SK-N-SH (cell line): ENCODE measurements around the gene SOCS7. TPM values are rescaled to one million over a fixed set of nuclear protein-coding genes. Genes with fewer than 3 reads are reported as not detected.

ENCODE experiments used
- CTCF ChIA-PET: fragments of 300-600, 350-600 bp; formaldehyde crosslinking; extraction: SDS; loops from one replicate; lab custom pipeline; 2021; lab: Yijun Ruan, JAX
- POLR2A ChIA-PET: fragments of 350-600 bp; sonication (Branson Sonifier 250); formaldehyde crosslinking; extraction: SDS; loops from one replicate; lab custom pipeline; 2020; ENCODE audit warnings: antibody characterized with exemption, inconsistent platforms; lab: Yijun Ruan, JAX
- DNase-seq: peaks from one replicate; pipeline ENCODE4 v3.0.0; 2012
- H2AFZ ChIP-seq: fragments of 200-600 bp; sonication (generic); 2 replicates; pipeline ENCODE4 v1.8.1; 2016; ENCODE audit warnings: antibody characterized with exemption, mild to moderate bottlenecking, low read depth
- H3F3A ChIP-seq: fragments of 200-600 bp; sonication (generic); replicated peaks from 2 replicates; pipeline ENCODE3; 2016; ENCODE audit warnings: antibody characterized with exemption, mild to moderate bottlenecking; ENCODE audit not compliant: insufficient read depth
- H3K27ac ChIP-seq, 2 experiments: fragments of 200-500 bp in 1 of 2; fragments of 200-600 bp in 1 of 2; sonication (Bioruptor generic) in 1 of 2; sonication (generic), shearing (Covaris generic) in 1 of 2; 2 replicates each; pipeline versions ENCODE4 v1.5.1 to v1.6.1; 2014 to 2016; ENCODE audit warnings: low read depth in 2 of 2, inconsistent platforms in 1 of 2, low read length in 1 of 2, mild to moderate bottlenecking in 1 of 2, mixed read lengths in 1 of 2
- H3K27me3 ChIP-seq: fragments of 200-600 bp; sonication (generic), shearing (Covaris generic); 2 replicates; pipeline ENCODE4 v1.6.1; 2016; ENCODE audit warnings: mixed run types; ENCODE audit not compliant: insufficient read depth
- H3K36me3 ChIP-seq, 2 experiments: fragments of 200-500 bp in 1 of 2; fragments of 200-600 bp in 1 of 2; sonication (Bioruptor generic) in 1 of 2; sonication (generic) in 1 of 2; replicated peaks in 1 of 2; 2 replicates each; pipeline versions ENCODE3 to v1.5.1; 2014 to 2016; ENCODE audit warnings: low read length in 1 of 2, mild to moderate bottlenecking in 1 of 2; ENCODE audit not compliant: insufficient read depth in 2 of 2, control insufficient read depth in 1 of 2
- H3K4me1 ChIP-seq, 2 experiments: fragments of 200-500 bp in 1 of 2; fragments of 200-600 bp in 1 of 2; sonication (Bioruptor generic) in 1 of 2; sonication (generic), shearing (Covaris generic) in 1 of 2; 2 replicates each; pipeline versions ENCODE4 v1.5.1 to v1.6.1; 2014 to 2016; ENCODE audit warnings: low read depth in 1 of 2, low read length in 1 of 2, mixed run types in 1 of 2; ENCODE audit not compliant: insufficient read depth in 2 of 2, control insufficient read depth in 1 of 2
- H3K4me2 ChIP-seq: fragments of 200-600 bp; sonication (generic), shearing (Covaris generic); 2 replicates; pipeline ENCODE4 v1.6.1; 2017; ENCODE audit warnings: mixed run types
- H3K4me3 ChIP-seq, 2 experiments: fragments of 200-500 bp in 1 of 2; fragments of 200-600 bp in 1 of 2; sonication (Bioruptor generic) in 1 of 2; sonication (generic), shearing (Covaris generic) in 1 of 2; 2 replicates each; pipeline versions ENCODE4 v1.5.1 to v1.8.1; 2014 to 2016; ENCODE audit warnings: low read depth in 2 of 2, inconsistent platforms in 1 of 2, low read length in 1 of 2, mild to moderate bottlenecking in 1 of 2, mixed read lengths in 1 of 2, moderate library complexity in 1 of 2
- H3K79me2 ChIP-seq: fragments of 200-600 bp; sonication (generic); 2 replicates; pipeline ENCODE4 v1.8.1; 2017; ENCODE audit warnings: mild to moderate bottlenecking; ENCODE audit not compliant: insufficient read depth
- H3K9ac ChIP-seq: fragments of 200-600 bp; sonication (generic); 2 replicates; pipeline ENCODE4 v1.6.1; 2017; ENCODE audit warnings: mixed run types
- H3K9me2 ChIP-seq: fragments of 200-600 bp; sonication (generic); 2 replicates; pipeline ENCODE4 v1.6.1; 2017; ENCODE audit warnings: mixed run types
- H3K9me3 ChIP-seq: fragments of 200-600 bp; sonication (generic); 2 replicates; pipeline ENCODE4 v1.6.1; 2017; ENCODE audit warnings: mixed run types, mild to moderate bottlenecking, moderate library complexity
- H4K20me1 ChIP-seq: fragments of 200-600 bp; sonication (generic); 2 replicates; pipeline ENCODE4 v1.6.1; 2017; ENCODE audit warnings: mild to moderate bottlenecking, mixed run types; ENCODE audit not compliant: insufficient read depth
- CHD2 ChIP-seq: fragments of 150-350 bp; IDR thresholded peaks from 2 replicates; pipeline ENCODE4 v1.6.1; 2018; ENCODE audit warnings: low read length; ENCODE audit not compliant: partially characterized antibody
- ELF1 ChIP-seq: IDR thresholded peaks from 2 replicates; pipeline ENCODE4 v1.4.0; 2012
- EP300 ChIP-seq, 2 experiments: IDR thresholded peaks; 2 replicates each; pipeline versions ENCODE4 v1.4.0 to v1.6.1; 2012; ENCODE audit warnings: borderline replicate concordance in 1 of 2, low read depth in 1 of 2, low read length in 1 of 2
- FOSL2 ChIP-seq: IDR thresholded peaks from 2 replicates; pipeline ENCODE4 v1.4.0; 2012; ENCODE audit warnings: low read depth, mild to moderate bottlenecking, moderate library complexity, borderline replicate concordance
- FOXJ3 ChIP-seq: sonication (generic); formaldehyde crosslinking; IDR thresholded peaks from 2 replicates; pipeline ENCODE4 v1.5.1; 2020; ENCODE audit warnings: mild to moderate bottlenecking, missing genetic modification reagents
- GABPA ChIP-seq: IDR thresholded peaks from 2 replicates; pipeline ENCODE4 v1.4.0; 2012; ENCODE audit warnings: low read depth, mild to moderate bottlenecking
- GATA2 ChIP-seq: sonication (generic); formaldehyde crosslinking; IDR thresholded peaks from 2 replicates; pipeline ENCODE4 v1.5.0; 2020; ENCODE audit warnings: mild to moderate bottlenecking, missing genetic modification reagents
- JUND ChIP-seq: IDR thresholded peaks from 2 replicates; pipeline ENCODE4 v1.4.0; 2012
- MXI1 ChIP-seq: IDR thresholded peaks from 2 replicates; pipeline ENCODE4 v1.6.1; 2012; ENCODE audit warnings: mild to moderate bottlenecking, low read depth, low read length, improper control_type of control experiment
- NFIC ChIP-seq: IDR thresholded peaks from 2 replicates; pipeline ENCODE4 v1.4.0; 2012; ENCODE audit warnings: borderline replicate concordance
- RCOR1 ChIP-seq: fragments of 150-350 bp; IDR thresholded peaks from 2 replicates; pipeline ENCODE4 v1.6.1; 2017; ENCODE audit warnings: antibody characterized with exemption, low read length
- RXRA ChIP-seq: IDR thresholded peaks from 2 replicates; pipeline ENCODE4 v1.4.0; 2012; ENCODE audit warnings: low read depth, mild to moderate bottlenecking, borderline replicate concordance
- SIN3A ChIP-seq: IDR thresholded peaks from 2 replicates; pipeline ENCODE4 v1.6.1; 2012; ENCODE audit warnings: low read depth, mild to moderate bottlenecking, low read length, moderate library complexity, borderline replicate concordance
- USF2 ChIP-seq: fragments of 150-350 bp; IDR thresholded peaks from 2 replicates; pipeline ENCODE4 v1.6.1; 2017; ENCODE audit warnings: antibody characterized with exemption, low read length, low read depth, borderline replicate concordance
- ZBTB33 ChIP-seq: IDR thresholded peaks from 2 replicates; pipeline ENCODE4 v1.4.0; 2012; ENCODE audit warnings: low read depth, borderline replicate concordance
- WGBS: methylation state at CpG from one replicate; pipeline ENCODE4 v1.1.6; 2017; ENCODE audit warnings: low lambda C conversion rate; 5-methylcytosine and 5-hydroxymethylcytosine counted together
- polyA plus RNA-seq, 3 experiments: library from polyadenylated mRNA; depleted of rRNA; stranded (reverse); fragments of >200 nt; gene quantifications; 2 replicates each; pipeline ENCODE4 v1.2.3, GENCODE V29; 2012

The SOCS7 gene
- polyA plus RNA-seq, 1 of the 3 experiments (the other 2 are of a cell fraction) = 7.4 TPM

GRCh38 chr17:38324772-38325171 is 26.9 kb upstream of the SOCS7 start:
- WGBS = 88% methylated on average over 2 of the region's 2 CpGs
- POLR2A ChIA-PET = no interaction called here
- Histone ChIP-seq H2AFZ (no peak overlapping the region), H3K4me2 (no peak overlapping the region), H3F3A (no peaks in the 10 kb centered on the region), H3K27me3 (no peaks in the 10 kb centered on the region), H3K9ac (no peak overlapping the region), H4K20me1 (no peaks in the 10 kb centered on the region), H3K36me3 (peaks cover 9 to 17% of the 10 kb centered on the region in 2 experiments), H3K9me2 (no peaks in the 10 kb centered on the region), H3K9me3 (no peaks in the 10 kb centered on the region), H3K79me2 (no peaks in the 10 kb centered on the region), H3K27ac (peak overlapping the region in 1 of 2 experiments; percentile 48; a peak in 1 of 4 replicates)
- DNase-seq = no peak
- CTCF ChIA-PET = interaction anchor here (0.9 to 23.5 kb wide), 5 partner anchors 9 to 283 kb away, joined by 3 to 303 read pairs (median 6); partner anchors contain the start of genes GPR179 and SOCS7
- TF ChIP-seq EP300 (IDR thresholded peaks at IDR 0.05; ENCODE audit: borderline replicate concordance in 1 of 2, low read depth in 1 of 2, low read length in 1 of 2) = no peak
- TF ChIP-seq SIN3A = no peak
- no peak for TF ChIP-seq NFIC
- no peak for TF ChIP-seq RXRA
- TF ChIP-seq ZBTB33 = no peak
- no peak for TF ChIP-seq JUND
- TF ChIP-seq CHD2 = no peak
- no peak for TF ChIP-seq FOSL2
- TF ChIP-seq ELF1 = no peak
- no peak for TF ChIP-seq GABPA
- no peak for TF ChIP-seq RCOR1
- TF ChIP-seq USF2 = no peak
- TF ChIP-seq, all 33 proteins: peak for 0
- Histone ChIP-seq H3K4me1 (peaks cover 0 to 30% of the 10 kb centered on the region in 2 experiments; a peak in 2 of 4 replicates), H3K4me3 (no peak overlapping the region)

GRCh38 chr17:38325221-38325851 is 26.3 kb upstream of the SOCS7 start:
- Histone ChIP-seq H3K4me2 (no peak overlapping the region), H3K9me2 (no peaks in the 10 kb centered on the region), H3K36me3 (peaks cover 9 to 17% of the 10 kb centered on the region in 2 experiments), H4K20me1 (no peaks in the 10 kb centered on the region), H3K4me3 (no peak overlapping the region), H3K9me3 (no peaks in the 10 kb centered on the region), H3K27me3 (no peaks in the 10 kb centered on the region), H3K27ac (peak overlapping the region in 1 of 2 experiments; percentile 48; a peak in 2 of 4 replicates), H2AFZ (no peak overlapping the region), H3F3A (no peaks in the 10 kb centered on the region), H3K79me2 (no peaks in the 10 kb centered on the region), H3K4me1 (peaks cover 0 to 30% of the 10 kb centered on the region in 2 experiments; a peak in 2 of 4 replicates), H3K9ac (no peak overlapping the region)
- WGBS = 70% methylated on average over 5 of the region's 5 CpGs
- ChIA-PET CTCF (interaction anchor here (0.9 to 23.5 kb wide), 5 partner anchors 8 to 282 kb away, joined by 3 to 303 read pairs (median 6); partner anchors contain the start of genes GPR179 and SOCS7), POLR2A (interaction anchor here (1.0 kb wide), 1 partner anchor 16 kb away, joined by 3 read pairs; no protein-coding TSS in a partner anchor)
- TF ChIP-seq CHD2 (no peak), EP300 (IDR thresholded peaks at IDR 0.05; ENCODE audit: borderline replicate concordance in 1 of 2, low read depth in 1 of 2, low read length in 1 of 2) (peak in 1 of 2 experiments; percentile 37; a peak in 1 of 4 replicates), FOXJ3 (CRISPR knock-in tag) (peak; percentile 63), GATA2 (peak; percentile 84), MXI1 (peak; percentile 44; the same call in 1 of the 2 replicates)
- DNase-seq = peak; percentile 51
